GM21576 (cell line): Measurements from ENCODE around the gene SPP2.

Source experiments
- ATAC-seq: cut with Tn5 transposase; IDR thresholded peaks from one replicate; pipeline ENCODE4 v1.9.1; 2021; ENCODE audit warnings: mild to moderate bottlenecking, moderate library complexity; ENCODE audit not compliant: unreplicated experiment

The SPP2 gene

GRCh38 chr2:234038076-234038802 lies 12.3 kb upstream of the SPP2 start:
- ATAC-seq = no peak

DNA sequence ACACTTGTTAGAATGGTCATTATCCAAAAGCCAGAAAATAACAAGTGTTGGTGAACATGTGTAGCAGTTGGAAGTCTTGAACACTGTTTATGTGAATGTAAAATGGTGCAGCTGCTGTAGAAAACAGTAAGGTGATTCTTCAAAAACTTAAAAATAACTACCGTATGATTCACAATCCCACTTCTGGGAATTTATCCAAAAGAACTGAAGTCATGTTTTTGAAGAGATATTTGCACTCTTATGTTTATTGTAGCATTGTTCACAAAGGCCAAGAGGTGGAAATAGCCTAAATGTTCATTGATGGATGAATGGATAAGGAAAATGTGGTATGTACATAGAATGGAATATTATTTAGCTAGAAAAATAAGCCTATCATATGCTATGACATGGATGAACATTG lies 6.3 kb upstream of the SPP2 start:
- no peak for ATAC-seq

DNA sequence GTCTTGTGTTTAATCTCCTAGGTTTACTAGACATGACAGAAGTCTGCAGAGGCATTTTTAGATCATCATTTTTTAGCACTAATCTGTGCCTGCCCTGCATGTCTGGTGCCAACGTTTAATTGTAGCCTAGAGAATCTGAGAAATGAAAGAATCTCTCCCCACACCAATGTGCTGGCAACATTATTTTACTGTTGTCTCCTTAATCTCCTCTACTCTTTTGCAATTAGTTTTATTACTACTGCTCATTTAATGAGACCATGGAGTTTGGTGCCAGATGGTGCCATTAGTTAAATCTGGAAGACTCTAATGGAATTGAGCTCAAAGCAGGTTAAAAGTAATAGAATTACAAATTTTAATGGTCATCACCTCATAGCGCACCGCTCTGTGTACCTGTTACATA lies 4.0 kb upstream of the SPP2 start:
- no peak for ATAC-seq

- ATAC-seq = no peak
These were observed 3.1 kb upstream of the SPP2 start for GRCh38 chr2:234047361-234047760.

GRCh38 chr2:234048049-234048448 lies 2.5 kb upstream of the SPP2 start:
- no peak for ATAC-seq

DNA sequence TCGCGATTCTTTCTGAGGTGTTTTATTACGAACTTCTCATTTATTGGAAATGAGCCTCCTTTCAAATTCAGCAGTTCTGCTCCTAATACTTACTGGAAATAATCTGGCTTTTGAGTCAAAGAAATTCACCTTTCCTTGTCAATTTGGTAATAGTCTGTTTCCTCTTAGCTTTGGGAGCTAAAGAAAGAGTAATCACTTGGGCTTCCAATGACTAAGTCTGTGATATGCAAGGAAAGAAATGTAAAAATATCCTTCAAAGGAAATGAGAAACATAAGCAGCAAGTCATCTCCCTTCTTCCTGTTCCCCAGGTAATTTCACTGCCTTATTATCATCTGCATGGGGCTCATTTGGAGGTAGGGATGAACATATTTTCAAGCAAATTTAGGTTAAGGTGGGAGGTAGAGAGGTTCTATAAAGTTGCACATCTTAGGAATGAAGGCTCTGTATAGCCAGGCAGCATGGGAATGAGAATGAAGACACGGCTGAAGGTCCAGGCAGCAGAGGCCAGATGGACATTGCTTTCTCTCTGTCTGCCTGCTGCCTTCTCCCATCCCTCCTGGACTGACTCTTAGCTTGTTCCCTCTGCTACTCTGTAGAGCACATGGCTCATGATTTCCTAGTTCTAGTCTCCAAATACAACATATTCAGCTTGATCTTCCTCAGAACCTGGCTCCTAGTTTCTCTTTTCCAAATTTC lies 1.0 kb downstream of the SPP2 start:
- ATAC-seq = no peak

DNA sequence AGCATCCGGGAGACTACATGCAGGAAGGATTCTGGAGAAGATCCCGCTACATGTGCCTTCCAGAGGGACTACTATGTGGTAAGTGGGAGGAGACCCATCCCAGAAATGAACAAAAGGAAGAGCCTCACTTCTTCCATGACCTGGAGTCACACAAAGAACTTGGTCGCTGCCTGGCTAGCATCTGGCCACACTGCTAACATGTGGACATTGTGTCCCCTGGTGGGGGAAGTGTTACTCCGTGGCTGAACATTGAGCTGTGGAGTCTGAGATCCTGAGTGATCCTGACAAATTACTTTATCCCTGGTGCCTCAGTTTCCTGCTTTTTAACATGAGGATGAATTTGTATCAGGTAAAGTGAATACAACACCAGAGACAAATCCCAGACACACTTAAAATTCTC lies 8.4 kb downstream of the SPP2 start:
- no peak for ATAC-seq

DNA sequence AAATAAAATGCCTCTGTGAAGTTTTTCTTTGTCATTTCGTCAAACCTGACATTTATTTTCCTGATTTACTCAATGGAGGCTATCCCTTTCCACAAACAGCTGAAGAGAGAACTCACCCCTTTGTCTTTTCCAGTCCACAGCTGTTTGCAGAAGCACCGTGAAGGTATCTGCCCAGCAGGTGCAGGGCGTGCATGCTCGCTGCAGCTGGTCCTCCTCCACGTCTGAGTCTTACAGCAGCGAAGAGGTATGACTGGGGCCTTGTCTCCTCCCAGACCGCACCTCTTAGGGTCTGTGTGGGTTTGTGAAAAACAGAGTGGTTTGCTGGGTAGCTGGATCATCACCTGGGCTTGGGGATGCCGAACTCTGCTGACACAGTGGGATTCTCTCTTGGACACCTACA lies 9.7 kb downstream of the SPP2 start:
- no peak for ATAC-seq

GRCh38 chr2:234061624-234062257 lies 11.2 kb downstream of the SPP2 start:
- no peak for ATAC-seq

DNA sequence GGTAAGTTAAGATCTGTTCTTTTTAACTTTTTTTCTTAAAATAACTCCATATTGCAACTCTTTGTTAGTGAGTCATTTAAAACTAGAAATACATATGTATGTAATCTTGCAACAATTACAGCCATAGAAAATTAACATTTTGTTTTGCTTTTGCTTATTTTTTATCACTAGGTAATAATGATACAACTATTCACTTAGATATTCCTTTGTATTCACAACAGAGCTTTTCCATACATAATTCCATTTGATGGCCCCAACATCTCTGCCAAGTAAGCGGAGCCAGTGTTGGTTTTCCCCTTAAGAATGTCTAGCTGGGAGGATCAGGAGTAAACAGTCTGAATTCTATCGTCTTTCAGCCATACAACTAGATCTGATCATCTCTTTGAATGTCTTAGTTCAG lies 16.1 kb downstream of the SPP2 start:
- ATAC-seq = no peak

GRCh38 chr2:234071664-234072063 lies 21.2 kb downstream of the SPP2 start:
- ATAC-seq = no peak

- no peak for ATAC-seq
These were observed 22.0 kb downstream of the SPP2 start for GRCh38 chr2:234072454-234072853.

GRCh38 chr2:234074751-234075517 lies 24.4 kb downstream of the SPP2 start:
- ATAC-seq = no peak

GRCh38 chr2:234075518-234075915 lies 25.0 kb downstream of the SPP2 start:
- ATAC-seq = no peak

DNA sequence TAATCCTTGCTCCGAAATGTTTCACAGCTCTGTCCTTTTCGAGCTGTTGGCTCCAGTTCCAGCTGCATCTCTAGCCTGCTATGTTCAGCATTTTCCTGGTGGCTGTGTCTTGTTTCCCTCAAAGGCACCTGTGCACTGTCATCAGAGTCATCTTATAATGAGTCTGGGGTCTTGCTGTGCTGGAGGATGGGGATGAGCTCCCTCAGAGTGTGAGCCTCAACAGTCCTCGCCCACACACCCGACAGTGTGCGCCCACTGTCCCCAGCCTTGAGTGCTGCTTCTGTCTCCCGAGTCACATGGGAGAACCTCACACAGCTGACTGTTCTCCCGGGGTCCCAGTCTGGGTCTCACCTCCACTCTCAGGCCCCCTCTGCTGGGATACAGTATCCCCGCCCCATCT lies 25.4 kb downstream of the SPP2 start:
- no peak for ATAC-seq

DNA sequence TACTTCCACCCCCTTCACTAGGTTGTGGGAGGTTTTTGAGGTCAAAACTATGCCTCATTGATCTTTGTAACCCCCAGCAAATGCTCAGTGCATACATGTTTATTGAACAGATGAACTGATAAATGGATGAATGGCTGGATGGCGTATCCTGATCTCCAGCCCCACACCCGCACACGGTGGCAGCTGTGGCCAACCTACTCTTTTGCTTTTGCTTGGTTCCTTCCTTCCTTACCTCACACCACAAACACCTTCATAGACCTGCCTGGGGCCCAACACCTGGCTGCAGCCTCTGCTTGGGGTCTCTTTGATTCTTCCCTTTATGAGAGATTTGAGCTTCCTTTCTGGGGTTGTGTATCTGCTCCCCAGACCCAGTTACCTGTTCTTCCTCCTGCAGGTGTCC lies 25.9 kb downstream of the SPP2 start:
- ATAC-seq = no peak

GRCh38 chr2:234078129-234078528 lies 27.6 kb downstream of the SPP2 start:
- ATAC-seq = no peak

DNA sequence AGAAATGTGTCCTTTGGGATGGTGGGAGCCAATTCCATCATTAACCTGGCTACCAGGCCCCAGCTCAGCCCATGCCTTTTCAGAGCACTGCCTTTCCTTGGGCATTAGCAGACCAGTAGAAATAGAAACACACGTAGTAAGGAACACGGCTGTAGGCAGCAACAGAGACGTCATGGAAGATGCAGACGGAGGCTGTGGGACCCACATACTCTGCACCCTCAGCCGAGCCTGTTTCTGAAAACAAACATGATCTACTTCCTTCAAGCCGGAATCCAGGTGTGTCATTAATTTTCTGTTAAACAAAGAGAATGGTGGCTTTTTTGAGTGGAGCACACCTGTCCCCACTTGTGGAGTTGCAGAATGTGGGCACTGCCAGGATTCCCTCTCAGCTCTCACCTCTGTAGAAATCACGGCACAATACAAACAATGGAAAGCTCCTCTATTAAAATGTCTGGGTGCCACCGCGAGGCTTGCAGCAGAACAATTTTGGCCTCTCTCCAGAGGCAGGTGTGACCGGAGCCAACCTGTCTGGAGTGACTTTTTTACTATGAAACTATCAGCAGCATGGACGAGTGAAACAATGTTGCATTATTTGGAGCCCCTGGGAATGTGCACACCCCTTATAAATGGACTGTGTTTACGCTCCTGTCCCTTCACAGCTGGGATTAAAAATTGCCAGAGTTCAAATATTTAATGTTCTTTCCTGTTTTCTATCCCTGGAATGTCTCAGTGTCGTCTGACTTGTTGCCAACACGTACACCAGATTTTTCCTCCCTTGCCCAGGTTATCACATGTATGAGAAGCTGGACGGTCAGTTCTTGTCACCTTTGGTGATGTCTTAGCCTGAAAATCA lies 31.7 kb downstream of the SPP2 start:
- ATAC-seq = no peak

DNA sequence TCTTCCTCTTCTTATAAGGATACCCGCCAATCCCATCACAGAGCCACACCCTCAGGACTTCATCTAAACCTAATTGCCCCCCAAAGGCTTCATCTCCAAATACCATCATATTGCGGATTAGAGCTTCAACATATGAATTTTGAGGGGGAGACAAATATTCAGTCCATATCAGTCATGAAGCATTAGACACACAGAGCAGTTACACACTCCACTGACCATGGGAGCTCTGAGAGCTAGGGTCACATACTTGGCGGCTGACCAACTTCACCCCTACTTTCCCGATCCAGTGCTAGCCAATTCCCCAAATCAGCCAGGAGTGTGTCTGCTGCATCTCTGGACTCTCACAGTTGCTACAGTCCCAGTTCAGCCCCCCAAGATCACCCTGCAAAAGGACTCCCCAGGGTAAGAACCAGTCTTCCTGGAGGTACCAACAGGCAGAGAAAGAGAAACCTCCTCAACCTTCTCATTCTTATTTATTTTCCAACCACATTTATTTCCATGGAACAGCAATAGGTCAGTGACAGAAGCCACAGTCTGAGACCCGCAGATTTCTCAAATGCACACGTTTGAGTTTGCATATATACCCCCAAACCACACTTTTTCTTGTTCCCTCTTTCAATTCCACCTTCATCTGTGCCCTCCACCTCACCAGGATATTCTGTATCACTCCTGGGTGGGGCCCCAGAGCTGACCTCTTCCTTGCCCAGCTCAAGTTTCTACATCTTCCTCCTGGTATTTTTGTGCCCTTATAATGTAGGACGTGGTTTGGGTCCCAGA lies 33.3 kb downstream of the SPP2 start:
- no peak for ATAC-seq

- ATAC-seq = no peak
These were observed 41.0 kb downstream of the SPP2 start for GRCh38 chr2:234091432-234091879.
